Dermis blood vessel endothelial cell (primary cell): Measurements from ENCODE around the gene MBTPS1. TPM values are rescaled to one million over a fixed set of nuclear protein-coding genes. Genes with fewer than 3 reads are reported as not detected.

Source experiments
- DNase-seq: peaks from one replicate; pipeline ENCODE4 v3.0.0; 2010
- total RNA-seq: library from RNA; depleted of rRNA; stranded (reverse); fragments of >200 nt; gene quantifications from 2 replicates; pipeline ENCODE4 v1.2.3, GENCODE V29; 2014

The MBTPS1 gene
- total RNA-seq, 1 donor from 2014 or later, result 120 TPM

DNA sequence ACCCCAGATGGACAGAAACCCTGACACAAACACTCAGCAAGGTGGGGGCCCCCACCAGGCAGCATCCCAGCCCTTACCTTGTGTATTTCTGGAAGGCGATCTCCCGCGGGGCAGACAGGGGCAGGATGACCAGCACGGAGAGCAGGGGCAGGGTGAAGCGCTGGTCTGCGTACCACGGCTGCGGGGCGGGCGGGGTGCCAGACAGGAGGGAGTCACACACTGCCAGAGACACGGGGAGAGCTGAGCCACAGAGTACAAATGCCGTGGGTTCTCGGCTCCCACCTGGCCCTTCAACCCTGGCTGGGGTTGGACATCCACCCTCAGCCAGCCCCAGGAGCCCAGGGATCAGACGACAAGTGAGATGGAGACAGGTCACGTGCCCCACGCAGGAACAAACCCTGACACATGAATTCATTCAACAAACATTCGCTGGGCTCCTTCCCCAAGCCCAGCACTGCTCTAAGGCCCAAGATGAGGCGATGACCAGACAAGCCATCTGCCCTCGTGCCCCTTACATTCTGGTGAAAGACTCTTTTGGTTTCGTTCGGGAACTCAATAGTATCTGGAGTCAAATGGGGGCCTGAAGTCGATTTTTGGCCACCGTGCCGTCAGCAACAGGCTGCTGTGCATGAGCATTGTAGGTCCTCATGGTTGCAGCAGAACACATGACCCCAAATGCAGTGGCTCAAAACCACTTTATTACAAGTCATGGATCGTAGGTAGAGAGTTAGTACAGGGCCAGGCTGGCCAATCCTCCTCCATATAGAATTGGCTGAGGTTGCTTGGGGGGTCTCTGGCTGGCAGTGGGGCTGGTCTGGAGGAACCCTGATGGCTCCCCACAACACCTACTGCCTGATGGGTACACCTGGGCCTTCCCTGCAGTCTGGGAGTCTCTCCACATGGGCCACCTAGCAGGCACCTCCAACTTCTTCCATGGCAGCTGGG, 83.2 kb downstream of the MBTPS1 start:
- DNase-seq, result no peak

DNA sequence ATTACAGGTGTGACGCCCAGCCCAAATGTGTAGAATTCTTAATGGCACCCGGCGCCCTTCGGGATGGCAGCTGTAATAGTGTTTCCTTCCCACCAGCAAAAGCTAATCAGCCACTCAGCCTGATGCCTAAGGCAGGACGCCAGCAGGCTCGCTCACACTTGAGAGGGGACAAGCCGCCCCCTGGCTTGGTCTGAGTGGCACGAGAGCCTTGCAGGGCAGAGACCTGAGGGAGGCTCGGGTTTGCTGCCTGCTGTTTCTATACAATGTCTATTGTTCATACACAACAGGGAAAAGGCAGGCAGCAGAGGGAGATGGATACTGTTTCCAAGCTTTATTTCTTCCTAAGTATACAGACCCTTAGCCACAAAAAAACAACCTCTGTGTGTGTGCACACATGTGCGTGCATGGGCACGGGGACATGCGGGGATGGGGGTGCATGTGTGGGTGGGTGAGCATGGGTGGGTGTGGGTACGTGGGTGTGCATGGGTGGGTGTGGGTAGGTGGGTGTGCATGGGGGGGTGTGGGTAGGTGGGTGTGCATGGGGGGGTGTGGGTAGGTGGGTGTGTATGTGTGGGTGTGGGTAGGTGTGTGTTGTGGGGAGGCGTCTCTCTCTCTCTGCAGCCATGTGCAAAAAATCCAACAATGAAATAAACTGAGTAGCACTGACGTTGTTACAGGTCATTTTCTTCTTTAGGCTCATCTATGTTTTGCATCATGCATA, 84.1 kb downstream of the MBTPS1 start:
- DNase-seq, result no peak

- no peak for DNase-seq
Measured at GRCh38 chr16:84031556-84031955, 85.2 kb downstream of the MBTPS1 start.

DNA sequence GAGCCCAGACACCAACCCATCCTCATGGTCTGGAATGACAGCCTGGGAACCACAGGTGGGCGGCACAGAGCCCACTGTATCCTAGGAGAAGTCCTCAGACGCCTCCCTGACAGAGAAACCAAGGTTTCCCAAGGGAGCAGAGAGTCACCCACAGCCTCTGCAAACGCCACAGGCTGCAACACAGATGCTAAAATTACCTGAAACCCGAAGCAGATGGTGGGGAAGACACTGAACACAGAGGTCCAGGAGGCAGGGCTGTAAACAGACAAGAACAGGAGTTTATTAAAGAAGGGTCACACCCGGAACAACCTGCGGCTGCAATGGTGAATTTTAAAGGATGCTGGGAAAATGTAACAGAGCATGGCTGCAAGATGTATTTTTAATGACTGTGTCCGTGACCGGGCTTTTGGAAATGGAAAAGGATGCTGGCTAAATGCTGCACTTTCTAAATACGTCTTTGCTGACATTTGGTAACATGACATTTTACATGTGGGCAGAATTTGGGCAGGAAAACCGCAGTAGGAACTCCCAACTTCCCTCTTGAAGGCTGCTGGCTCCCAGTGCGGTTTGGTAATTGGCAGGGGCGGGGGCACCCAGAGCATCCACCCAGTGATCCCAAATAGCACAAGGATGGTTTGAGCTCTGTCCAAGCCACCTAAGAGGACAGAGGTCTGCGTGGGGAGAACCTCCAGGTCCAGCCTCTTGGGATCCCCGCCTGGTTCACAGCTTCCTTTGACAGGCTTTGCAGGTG, 87.3 kb downstream of the MBTPS1 start:
- DNase-seq, result no peak

DNA sequence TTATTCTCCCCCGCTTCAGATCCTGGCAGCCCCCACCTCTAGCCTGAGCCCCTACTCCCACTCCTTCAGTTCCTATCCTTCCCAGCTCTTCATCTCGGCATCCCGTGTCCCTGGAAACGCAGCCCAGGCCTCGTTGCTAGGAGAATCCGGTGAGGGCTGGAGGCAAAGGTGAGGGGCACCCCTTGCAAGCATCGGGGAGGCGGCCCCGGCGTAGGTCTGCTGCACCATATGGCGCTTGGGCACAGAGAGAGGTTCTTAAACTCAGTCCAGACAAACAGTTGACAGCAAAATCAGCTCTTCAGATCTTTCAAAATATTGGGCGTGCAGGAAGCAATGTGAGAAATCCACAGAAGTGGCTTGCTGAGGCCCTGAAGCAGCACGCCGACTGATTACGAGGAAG, 89.1 kb downstream of the MBTPS1 start:
- no peak for DNase-seq

GRCh38 chr16:84026606-84027005, 90.1 kb downstream of the MBTPS1 start:
- no peak for DNase-seq

- DNase-seq, result peak; percentile 49
Measured at GRCh38 chr16:84024854-84025253, 91.9 kb downstream of the MBTPS1 start.

GRCh38 chr16:84022644-84023043, 94.1 kb downstream of the MBTPS1 start:
- DNase-seq, result no peak

DNA sequence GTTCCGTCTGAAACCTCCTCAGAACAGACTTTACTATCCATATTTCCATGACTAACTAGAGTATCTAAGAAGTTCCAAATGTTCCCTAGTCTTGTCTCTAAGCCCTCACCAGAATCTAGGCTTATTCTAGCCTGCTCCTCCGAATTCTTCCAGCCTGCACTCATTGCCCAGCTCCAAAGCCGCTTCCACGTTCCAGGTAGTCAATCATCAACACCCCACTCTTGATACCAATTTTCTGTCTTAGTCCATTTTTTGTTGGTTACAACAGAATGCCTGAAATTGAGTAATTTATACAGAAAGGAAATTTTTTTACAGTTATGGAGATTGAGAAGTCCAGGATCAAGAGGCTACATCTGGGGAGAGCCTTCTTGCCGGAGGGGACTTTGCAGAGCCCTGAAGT, 95.3 kb downstream of the MBTPS1 start:
- no peak for DNase-seq

GRCh38 chr16:84020353-84020752, 96.4 kb downstream of the MBTPS1 start:
- no peak for DNase-seq

GRCh38 chr16:84018710-84019109, 98.0 kb downstream of the MBTPS1 start:
- no peak for DNase-seq

DNA sequence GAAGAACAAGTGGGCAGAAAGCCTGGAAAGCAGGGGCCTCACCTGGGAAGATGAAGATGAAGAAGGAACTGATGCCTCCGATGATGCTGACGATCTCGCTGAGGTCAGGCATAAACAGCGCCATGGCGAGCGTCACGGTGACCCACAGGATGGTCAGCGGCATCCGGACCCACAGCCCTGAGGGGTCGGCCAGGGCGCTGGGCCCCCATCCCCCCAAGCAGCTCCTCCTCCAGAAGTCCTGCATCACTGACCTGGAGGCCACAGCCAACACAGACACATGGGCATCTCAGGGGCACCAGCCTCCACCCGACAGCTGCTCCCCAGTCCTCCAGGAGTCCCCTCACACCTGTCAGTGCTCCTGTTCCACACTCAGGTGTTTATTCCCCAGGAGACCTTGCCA, 100.3 kb downstream of the MBTPS1 start:
- no peak for DNase-seq

DNA sequence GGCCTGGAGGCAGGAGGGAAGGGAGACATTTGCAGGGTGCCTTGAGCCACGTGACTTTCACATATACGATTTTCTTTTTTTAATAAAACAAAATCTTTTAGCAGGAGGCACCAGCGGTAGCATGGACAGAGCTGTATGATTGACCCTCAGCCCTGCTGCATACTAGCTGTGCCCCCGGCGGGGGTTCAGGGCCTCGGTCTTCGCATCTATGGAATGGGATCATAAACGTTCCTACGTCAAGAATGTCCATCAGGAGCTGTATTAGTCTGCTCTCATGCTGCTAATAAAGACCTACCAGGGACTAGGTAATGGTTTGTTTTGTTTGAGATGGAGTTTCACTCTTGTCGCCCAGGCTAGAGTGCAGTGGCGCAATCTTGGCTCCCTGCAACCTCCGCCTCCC, 101.3 kb downstream of the MBTPS1 start:
- no peak for DNase-seq

GRCh38 chr16:84014570-84015327, 102.0 kb downstream of the MBTPS1 start:
- DNase-seq, result no peak

- DNase-seq, result peak; percentile 43
Measured at GRCh38 chr16:84013787-84014569, 102.8 kb downstream of the MBTPS1 start.

DNA sequence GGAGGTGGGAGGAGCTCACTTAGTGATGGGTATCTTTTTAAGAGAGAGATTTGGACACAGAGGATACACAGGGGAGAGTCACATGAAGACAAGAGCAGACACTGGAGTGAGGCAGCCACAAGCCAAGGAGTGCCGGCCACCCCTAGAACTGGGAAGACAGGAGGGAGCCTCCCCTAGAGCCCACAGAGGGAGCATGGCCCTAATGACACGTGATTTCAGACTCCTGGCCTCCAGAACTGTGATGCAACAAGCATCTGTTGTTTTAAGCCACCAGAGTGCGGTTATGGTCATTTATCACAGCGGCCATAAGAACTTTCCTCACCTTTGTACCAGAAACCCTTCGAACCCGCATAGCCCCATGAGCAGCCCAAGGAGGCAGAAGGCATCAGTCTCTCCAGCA, 107.5 kb downstream of the MBTPS1 start:
- no peak for DNase-seq

DNA sequence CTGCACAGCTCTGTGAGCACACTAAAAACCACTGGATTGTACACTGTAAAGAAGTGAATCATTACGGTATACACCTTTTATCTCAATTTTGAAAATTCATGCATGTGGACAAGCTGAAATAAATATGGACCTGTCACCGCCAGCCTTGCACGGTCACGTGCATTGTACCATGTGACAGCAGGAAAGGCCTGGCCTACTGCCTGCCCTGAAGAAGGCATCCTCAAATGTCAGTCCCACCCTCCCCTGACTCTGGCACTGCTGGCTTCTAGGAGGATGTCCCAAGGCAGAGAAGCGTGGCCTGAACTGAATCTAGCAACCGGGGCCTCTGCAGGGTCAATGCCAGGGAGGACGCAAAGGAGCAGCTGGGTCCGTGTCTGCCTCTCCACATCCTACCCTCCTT, 108.8 kb downstream of the MBTPS1 start:
- DNase-seq, result no peak

- no peak for DNase-seq
Measured at GRCh38 chr16:84007520-84007919, 109.2 kb downstream of the MBTPS1 start.

DNA sequence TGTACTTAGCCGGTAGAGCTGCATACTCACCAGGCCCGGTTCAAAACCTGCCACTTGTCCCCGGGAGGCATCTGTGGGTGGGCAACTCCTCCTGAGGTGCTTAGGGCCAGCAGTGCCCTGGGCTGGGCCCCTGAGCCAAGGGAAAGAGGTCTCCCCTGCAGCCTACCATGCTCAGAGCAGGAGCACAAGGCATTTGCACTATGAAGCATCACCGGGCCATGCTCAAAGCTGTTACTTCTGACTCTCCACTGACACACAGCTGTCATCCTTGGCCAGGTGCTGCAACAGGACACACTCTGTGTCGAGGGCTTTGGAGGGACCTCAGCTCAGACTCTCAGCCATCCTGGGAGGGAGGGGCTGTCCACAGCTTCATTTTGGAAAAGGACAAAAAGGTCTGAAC, 111.4 kb downstream of the MBTPS1 start:
- DNase-seq, result no peak

DNA sequence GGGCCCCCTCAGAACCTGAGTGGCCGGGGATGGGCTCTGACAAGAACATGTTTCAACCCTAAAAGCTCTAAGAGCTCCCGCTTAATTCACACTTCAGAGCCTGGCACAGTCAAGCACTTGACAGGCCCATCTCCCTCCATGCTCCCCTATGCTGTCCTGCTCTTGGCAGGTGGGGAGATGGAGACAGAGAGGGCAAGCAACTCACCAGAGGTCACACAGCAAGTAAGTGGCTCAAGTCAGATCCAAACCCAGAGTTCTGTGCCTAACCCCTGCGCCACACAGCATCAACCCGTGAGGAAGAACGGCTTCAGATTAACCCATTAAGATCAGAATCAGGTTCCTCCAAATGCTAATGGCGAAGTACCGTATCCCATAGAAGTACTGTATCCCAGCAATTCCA, 112.3 kb downstream of the MBTPS1 start:
- DNase-seq, result no peak
